ENCODE measurements around the gene GPR12. TPM values are rescaled to one million over a fixed set of nuclear protein-coding genes. Genes with fewer than 3 reads are reported as not detected.
A peak's percentile ranks its signal among the peaks of the same experiment; 100 is the strongest.

Gene GPR12
- total RNA-seq, 1 donor from 2014 or later = not detected

GRCh38 chr13:26722321-26722720 lies 38.3 kb downstream of the GPR12 start:
- no peak for DNase-seq (ENCODE audit: low spot score in 2 of 2)
- H3K4me3 ChIP-seq = no peak overlapping the region
- intact Hi-C loops (cut with DNase I) = no loop called here

DNA sequence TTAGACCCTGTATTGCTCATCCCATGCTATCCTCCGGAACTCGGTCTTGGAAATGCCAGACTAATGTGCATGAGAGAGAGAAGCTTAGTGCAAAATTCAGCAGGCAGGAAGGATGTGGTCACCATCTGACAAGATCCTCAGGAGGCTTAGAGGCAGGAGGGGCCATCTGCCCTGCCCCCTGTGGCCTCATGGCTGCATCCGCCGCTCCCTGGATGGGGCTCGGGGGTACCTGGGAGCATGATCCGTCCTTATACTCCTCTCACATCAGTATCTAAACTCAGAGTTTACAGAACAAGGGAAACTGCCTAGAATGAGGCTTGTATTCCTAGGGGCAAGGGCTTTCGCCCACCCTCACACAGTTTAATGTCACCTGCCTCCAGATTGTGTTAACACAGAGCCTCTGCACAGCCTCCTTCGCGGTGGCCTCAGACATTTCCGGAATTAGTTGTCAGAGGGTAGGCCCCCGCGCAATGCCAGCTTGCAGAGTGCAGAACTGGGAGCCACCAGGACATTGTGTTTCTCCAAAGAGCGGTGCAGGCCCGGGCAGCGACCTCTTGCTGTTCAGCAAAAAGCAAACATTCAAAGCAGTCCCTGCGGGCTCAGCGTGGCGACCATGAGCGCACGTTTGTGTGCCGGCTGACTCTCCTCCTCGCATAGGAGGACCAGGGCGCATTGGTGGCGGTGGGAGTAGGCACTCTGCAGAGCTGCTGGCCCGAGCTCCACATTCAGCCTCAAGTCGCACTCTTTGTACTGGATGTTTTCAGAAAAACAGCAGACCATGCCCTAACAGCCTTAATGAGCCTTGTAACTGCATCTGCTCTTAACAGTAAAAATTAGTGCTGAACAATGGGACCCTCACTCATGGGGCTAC lies 39.1 kb downstream of the GPR12 start:
- intact Hi-C loops (cut with DNase I) = no loop called here
- Histone ChIP-seq H3K4me1 (no peaks in the 10 kb centered on the region), H3K9me3 (no peaks in the 10 kb centered on the region), H3K4me3 (no peak overlapping the region), H3K27me3 (no peaks in the 10 kb centered on the region), H3K36me3 (no peaks in the 10 kb centered on the region), H3K27ac (no peak overlapping the region)
- TF ChIP-seq, protein P1, sequence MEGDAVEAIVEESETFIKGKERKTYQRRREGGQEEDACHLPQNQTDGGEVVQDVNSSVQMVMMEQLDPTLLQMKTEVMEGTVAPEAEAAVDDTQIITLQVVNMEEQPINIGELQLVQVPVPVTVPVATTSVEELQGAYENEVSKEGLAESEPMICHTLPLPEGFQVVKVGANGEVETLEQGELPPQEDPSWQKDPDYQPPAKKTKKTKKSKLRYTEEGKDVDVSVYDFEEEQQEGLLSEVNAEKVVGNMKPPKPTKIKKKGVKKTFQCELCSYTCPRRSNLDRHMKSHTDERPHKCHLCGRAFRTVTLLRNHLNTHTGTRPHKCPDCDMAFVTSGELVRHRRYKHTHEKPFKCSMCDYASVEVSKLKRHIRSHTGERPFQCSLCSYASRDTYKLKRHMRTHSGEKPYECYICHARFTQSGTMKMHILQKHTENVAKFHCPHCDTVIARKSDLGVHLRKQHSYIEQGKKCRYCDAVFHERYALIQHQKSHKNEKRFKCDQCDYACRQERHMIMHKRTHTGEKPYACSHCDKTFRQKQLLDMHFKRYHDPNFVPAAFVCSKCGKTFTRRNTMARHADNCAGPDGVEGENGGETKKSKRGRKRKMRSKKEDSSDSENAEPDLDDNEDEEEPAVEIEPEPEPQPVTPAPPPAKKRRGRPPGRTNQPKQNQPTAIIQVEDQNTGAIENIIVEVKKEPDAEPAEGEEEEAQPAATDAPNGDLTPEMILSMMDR (IDR thresholded peaks at IDR 0.05) = no peak
- peak in 1 of 2 donors; percentile 66 for DNase-seq (ENCODE audit: low spot score in 2 of 2)

More at GRCh38 chr13:26722321-26722720, 38.3 kb downstream of the GPR12 start:
- TF ChIP-seq, protein P1 (IDR thresholded peaks at IDR 0.05) = no peak
- no peak overlapping the region for H3K27ac ChIP-seq
- H3K36me3 ChIP-seq = no peaks in the 10 kb centered on the region
- H3K27me3 ChIP-seq = no peaks in the 10 kb centered on the region
- H3K9me3 ChIP-seq = no peaks in the 10 kb centered on the region
- H3K4me1 ChIP-seq = no peaks in the 10 kb centered on the region

GRCh38 chr13:26719356-26719945 lies 41.1 kb downstream of the GPR12 start:
- H3K36me3 ChIP-seq = no peaks in the 10 kb centered on the region
- no peak overlapping the region for H3K4me3 ChIP-seq
- no peaks in the 10 kb centered on the region for H3K4me1 ChIP-seq
- no peaks in the 10 kb centered on the region for H3K27me3 ChIP-seq
- H3K9me3 ChIP-seq = no peaks in the 10 kb centered on the region
- H3K27ac ChIP-seq = no peak overlapping the region
- TF ChIP-seq, protein P1 (IDR thresholded peaks at IDR 0.05) = no peak
- DNase-seq (ENCODE audit: low spot score in 2 of 2) = no peak
- intact Hi-C loops (cut with DNase I) = no loop called here

DNA sequence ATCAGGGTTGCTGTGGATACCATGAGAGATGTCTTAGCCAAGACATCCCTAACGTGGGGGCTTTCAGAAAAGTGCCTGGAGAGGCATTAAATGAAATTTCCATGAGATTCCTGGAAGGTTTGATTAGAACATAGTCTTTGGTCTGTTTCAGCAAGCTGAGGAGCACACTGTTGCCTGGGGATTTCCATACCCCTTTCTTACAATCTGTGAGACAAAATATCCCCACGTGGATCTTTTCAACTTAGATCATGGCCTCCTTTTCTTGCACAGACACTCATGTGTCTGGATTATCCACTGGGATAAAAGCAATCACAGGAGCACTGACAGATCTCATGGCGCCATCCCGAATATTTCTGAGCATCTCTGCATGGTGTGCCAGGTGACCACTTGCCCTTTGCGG lies 41.7 kb downstream of the GPR12 start:
- TF ChIP-seq, protein P1 (IDR thresholded peaks at IDR 0.05) = no peak
- DNase-seq (ENCODE audit: low spot score in 2 of 2) = no peak
- intact Hi-C loops (cut with DNase I) = no loop called here
- Histone ChIP-seq H3K27ac (no peak overlapping the region), H3K4me1 (no peaks in the 10 kb centered on the region), H3K27me3 (no peaks in the 10 kb centered on the region), H3K4me3 (no peak overlapping the region), H3K9me3 (no peaks in the 10 kb centered on the region), H3K36me3 (no peaks in the 10 kb centered on the region)

DNA sequence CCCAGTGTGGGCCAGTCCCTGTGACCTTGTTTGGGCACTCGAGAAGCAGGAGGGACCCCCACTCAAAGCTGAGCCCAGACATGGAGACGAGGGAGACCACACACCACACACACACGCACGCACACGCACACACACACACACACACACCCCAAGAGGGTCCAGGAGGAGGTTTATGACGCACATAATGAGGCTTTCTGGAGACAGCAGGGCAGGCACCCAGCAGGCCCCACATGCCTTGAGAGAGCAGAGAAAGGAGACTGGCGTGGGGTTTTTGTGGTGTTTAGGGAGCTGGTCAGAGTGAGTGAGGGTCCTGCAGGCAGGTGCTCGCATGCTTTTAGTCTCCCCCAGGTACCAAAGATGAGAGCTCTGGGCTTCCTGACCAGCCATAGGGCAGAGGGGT lies 42.4 kb downstream of the GPR12 start:
- H3K9me3 ChIP-seq = no peaks in the 10 kb centered on the region
- TF ChIP-seq, protein P1 (IDR thresholded peaks at IDR 0.05) = no peak
- intact Hi-C loops (cut with DNase I) = no loop called here
- DNase-seq (ENCODE audit: low spot score in 2 of 2) = no peak
- no peaks in the 10 kb centered on the region for H3K4me1 ChIP-seq
- no peaks in the 10 kb centered on the region for H3K36me3 ChIP-seq
- H3K27ac ChIP-seq = no peak overlapping the region
- H3K27me3 ChIP-seq = no peaks in the 10 kb centered on the region
- H3K4me3 ChIP-seq = no peak overlapping the region

All from ascending aorta (tissue), 2 donors.